ENCODE results near the gene NUCB2. TPM values are rescaled to one million over a fixed set of nuclear protein-coding genes. Genes with fewer than 3 reads are reported as not detected.

The NUCB2 gene
- total and polyA plus RNA-seq, 10 of the 15 experiments (the other 5 are each of a cell fraction or from before 2014, with no cell fraction given) = 16.0 to 74.1 (median 52.1) TPM

GRCh38 chr11:17244046-17244445 is 32.5 kb upstream of the NUCB2 start (continued):
- TF ChIP-seq SMAD5 (IDR thresholded peaks at IDR 0.05; ENCODE audit: low read depth) (no peak), TCF7 (IDR thresholded peaks at IDR 0.05; ENCODE audit: borderline replicate concordance) (peak; percentile 99), GATAD2B (conservative IDR thresholded peaks at IDR 0.05; ENCODE audit: low read depth) (no peak), NR2C2 (IDR thresholded peaks at IDR 0.05; ENCODE audit: borderline replicate concordance, control insufficient read depth, insufficient read length, low read depth) (no peak), ZBTB11 (CRISPR knock-in tag; IDR thresholded peaks at IDR 0.05) (no peak), FOXM1 (IDR thresholded peaks at IDR 0.05; ENCODE audit: low read depth, low read length) (peak; percentile 69; the same call in 1 of the 2 replicates), JUNB (IDR thresholded peaks at IDR 0.05) (peak; percentile 86), HCFC1 (IDR thresholded peaks at IDR 0.05; ENCODE audit: low read length) (no peak), NFIC (IDR thresholded peaks at IDR 0.05; ENCODE audit: low read depth, low read length) (peak; percentile 82), ZBED1 (IDR thresholded peaks at IDR 0.05; ENCODE audit: borderline replicate concordance) (peak; percentile 75; the same call in 1 of the 2 replicates), PAX8 (IDR thresholded peaks at IDR 0.05) (no peak), SIX5 (IDR thresholded peaks at IDR 0.05; ENCODE audit: low read depth, low read length, severe bottlenecking) (no peak), PRDM15 (CRISPR knock-in tag; IDR thresholded peaks at IDR 0.05) (no peak), SMARCA5 (IDR thresholded peaks at IDR 0.05) (no peak), IKZF2 (IDR thresholded peaks at IDR 0.05) (peak; percentile 28 to 54; a peak in 2 of 4 replicates), CEBPB (IDR thresholded peaks at IDR 0.05; ENCODE audit: borderline replicate concordance in 1 of 2, low read depth in 2 of 2, low read length in 2 of 2) (no peak; a peak in 1 of 4 replicates), SPI1 (IDR thresholded peaks at IDR 0.05; ENCODE audit: borderline replicate concordance, insufficient read depth, low read depth, low read length) (no peak), ATF2 (IDR thresholded peaks at IDR 0.05; ENCODE audit: low read length) (peak; percentile 72), YBX1 (IDR thresholded peaks at IDR 0.05) (no peak), MTA3 (IDR thresholded peaks at IDR 0.05; ENCODE audit: borderline replicate concordance, low read length) (peak; percentile 32; the same call in 1 of the 2 replicates), SREBF1 (IDR thresholded peaks at IDR 0.05; ENCODE audit: low read length) (no peak), SMC3 (IDR thresholded peaks at IDR 0.05; ENCODE audit: borderline replicate concordance, low read length) (no peak), TCF3 (IDR thresholded peaks at IDR 0.05; ENCODE audit: borderline replicate concordance, insufficient read depth, low read depth, low read length) (no peak), RB1 (IDR thresholded peaks at IDR 0.05; ENCODE audit: borderline replicate concordance) (no peak), IRF4 (IDR thresholded peaks at IDR 0.05; ENCODE audit: low read depth, low read length) (peak; percentile 67; the same call in 1 of the 2 replicates), IKZF1 (conservative IDR thresholded peaks at IDR 0.05) (0 out of 2 replicates have a peak, but pooled peaks have one; percentile 33)

Data from GM12878 (cell line).